Mucosa of descending colon (tissue), 3 donors: Measurements from ENCODE around the gene PIGU. TPM values are rescaled to one million over a fixed set of nuclear protein-coding genes. Genes with fewer than 3 reads are reported as not detected.

ENCODE experiments used
- ATAC-seq: fragments of 200-7000 bp; cut with Tn5 transposase; one replicate; pipeline ENCODE4 v1.9.1; 2020; ENCODE audit warnings: mild to moderate bottlenecking, moderate library complexity
- DNase-seq, 3 donors: peaks; one replicate each; pipeline ENCODE4 v3.0.0-alpha.2; 2020
- H3K36me3 ChIP-seq: fragments of 200-600 bp; one replicate; pipeline ENCODE4 v1.8.0; 2021; ENCODE audit warnings: low read depth, mild to moderate bottlenecking
- H3K4me1 ChIP-seq: fragments of 200-600 bp; one replicate; pipeline ENCODE4 v1.8.0; 2021; ENCODE audit warnings: low read depth, mild to moderate bottlenecking
- H3K4me3 ChIP-seq: fragments of 200-600 bp; one replicate; pipeline ENCODE4 v1.8.0; 2021; ENCODE audit warnings: mild to moderate bottlenecking
- H3K9me3 ChIP-seq: fragments of 200-600 bp; one replicate; pipeline ENCODE4 v1.8.0; 2021; ENCODE audit warnings: mild to moderate bottlenecking
- CTCF ChIP-seq: fragments of 200-600 bp; IDR thresholded peaks from one replicate; pipeline ENCODE4 v1.8.0; 2022; ENCODE audit warnings: antibody characterized with exemption, mild to moderate bottlenecking
- intact Hi-C, 2 donors: fragments of 100-400 bp; cut with DNase I in 1 of 2; cut with micrococcal nuclease in 1 of 2; formaldehyde crosslinking; loops; one replicate each; pipeline versions ENCODE4 v1.11.0 to v1.11.1; 2022; cut with DNase I, micrococcal nuclease
- total RNA-seq, 3 donors: library from RNA; stranded (reverse); fragmentation: NEBNext Ultra II Directional in 2 of 3; extraction: Animal tissue kit (Norgen Biotek cat#: 25700) in 2 of 3; gene quantifications; one replicate each; pipeline versions ENCODE4 v1.2.1 to v1.2.4, GENCODE V29; 2021 to 2023
- donor health status: DM: no; HTN: no; CAD: no; lungs with moderate emphysema.
- donor health status: DM: no; HTN: no; CAD: no.
- donor health status: DM: no; HTN: yes; CAD: no.

PIGU gene
- total RNA-seq, 3 donors from 2014 or later: 14.4 to 26.3 (median 24.3) TPM

GRCh38 chr20:34571753-34572152, 105.1 kb downstream of the PIGU start:
- DNase-seq (no peak), ATAC-seq (no peak)
- intact Hi-C loops: no loop called here

GRCh38 chr20:34570859-34571306, 106.0 kb downstream of the PIGU start:
- no peak for TF ChIP-seq CTCF
- Histone ChIP-seq H3K4me1 (no peaks in the 10 kb centered on the region), H3K9me3 (no peaks in the 10 kb centered on the region), H3K4me3 (no peak overlapping the region), H3K36me3 (no peaks in the 10 kb centered on the region)
- intact Hi-C loops: no loop called here
- DNase-seq (no peak), ATAC-seq (no peak)

More at GRCh38 chr20:34571753-34572152, 105.1 kb downstream of the PIGU start:
- no peaks in the 10 kb centered on the region for H3K36me3 ChIP-seq
- H3K4me3 ChIP-seq: no peak overlapping the region
- no peak for TF ChIP-seq CTCF
- H3K9me3 ChIP-seq: no peaks in the 10 kb centered on the region
- no peaks in the 10 kb centered on the region for H3K4me1 ChIP-seq

GRCh38 chr20:34569598-34569997, 107.3 kb downstream of the PIGU start:
- no peak for DNase-seq
- Histone ChIP-seq H3K36me3 (no peaks in the 10 kb centered on the region), H3K4me3 (no peak overlapping the region), H3K9me3 (no peaks in the 10 kb centered on the region), H3K4me1 (no peaks in the 10 kb centered on the region)
- no peak for ATAC-seq
- intact Hi-C loops: no loop called here
- no peak for TF ChIP-seq CTCF

- Histone ChIP-seq H3K4me3 (no peak overlapping the region), H3K9me3 (no peaks in the 10 kb centered on the region), H3K36me3 (no peaks in the 10 kb centered on the region), H3K4me1 (no peaks in the 10 kb centered on the region)
- TF ChIP-seq CTCF: no peak
- intact Hi-C loops: no loop called here
- no peak for ATAC-seq
- no peak for DNase-seq
These were observed 108.7 kb downstream of the PIGU start for GRCh38 chr20:34567892-34568865.

GRCh38 chr20:34566978-34567891, 109.7 kb downstream of the PIGU start:
- H3K36me3 ChIP-seq: no peaks in the 10 kb centered on the region
- no peaks in the 10 kb centered on the region for H3K9me3 ChIP-seq
- no peaks in the 10 kb centered on the region for H3K4me1 ChIP-seq
- H3K4me3 ChIP-seq: no peak overlapping the region
- no peak for ATAC-seq
- no peak for DNase-seq
- no peak for TF ChIP-seq CTCF
- intact Hi-C loops: no loop called here
